Heart left ventricle (tissue), 13 donors: Measurements from ENCODE around the gene CEP164.

Experiments
- POLR2A ChIP-seq, 2 donors: fragments of 450-650 bp; IDR thresholded peaks; one replicate each; pipeline ENCODE4 v1.6.1; 2017; ENCODE audit warnings: antibody characterized with exemption in 2 of 2, mild to moderate bottlenecking in 2 of 2, moderate library complexity in 2 of 2
- TF ChIP-seq, protein P1 (sequence below), 12 donors: fragments of 200-600 bp; sonication (generic) in 4 of 12; IDR thresholded peaks; one replicate each; pipeline versions ENCODE4 v1.5.0 to v1.8.0; 2018 to 2022; ENCODE audit warnings: antibody characterized with exemption in 12 of 12, mild to moderate bottlenecking in 5 of 12
- donor health status: ischemic (EF 13 %, LVEDD 7.1; RV severe dilation, severe dysfunction).
- donor health status: DM: no; HTN: yes; CAD: no.
- donor health status: DM: no; HTN: no; CAD: no.
- donor health status: ischemic (EF 25% LVEDD 6.9; RV normal size, moderate dysfunction).
- donor health status: ischemic (EF 25% LVEDD 5.7; RV mildly dilated, moderate dysfunction).
- donor health status: ischemic (EF 35%, LVEDD 5.7; RV mildly dilated, moderate dysfunction).
- donor health status: nonischemic (EF 11% LVEDD 7.7; RV severe dilation, severe dysfunction).
- donor health status: DM: yes; HTN: yes; CAD: no.
- donor health status: PGD.
- donor health status: ischemic (EF 29% LVEDD 5.4; RV normal size, mild dysfunction).
- donor health status: nonischemic (EF 23%, LVEDD 6.1; RV moderate dilation, normal function).

DNA sequence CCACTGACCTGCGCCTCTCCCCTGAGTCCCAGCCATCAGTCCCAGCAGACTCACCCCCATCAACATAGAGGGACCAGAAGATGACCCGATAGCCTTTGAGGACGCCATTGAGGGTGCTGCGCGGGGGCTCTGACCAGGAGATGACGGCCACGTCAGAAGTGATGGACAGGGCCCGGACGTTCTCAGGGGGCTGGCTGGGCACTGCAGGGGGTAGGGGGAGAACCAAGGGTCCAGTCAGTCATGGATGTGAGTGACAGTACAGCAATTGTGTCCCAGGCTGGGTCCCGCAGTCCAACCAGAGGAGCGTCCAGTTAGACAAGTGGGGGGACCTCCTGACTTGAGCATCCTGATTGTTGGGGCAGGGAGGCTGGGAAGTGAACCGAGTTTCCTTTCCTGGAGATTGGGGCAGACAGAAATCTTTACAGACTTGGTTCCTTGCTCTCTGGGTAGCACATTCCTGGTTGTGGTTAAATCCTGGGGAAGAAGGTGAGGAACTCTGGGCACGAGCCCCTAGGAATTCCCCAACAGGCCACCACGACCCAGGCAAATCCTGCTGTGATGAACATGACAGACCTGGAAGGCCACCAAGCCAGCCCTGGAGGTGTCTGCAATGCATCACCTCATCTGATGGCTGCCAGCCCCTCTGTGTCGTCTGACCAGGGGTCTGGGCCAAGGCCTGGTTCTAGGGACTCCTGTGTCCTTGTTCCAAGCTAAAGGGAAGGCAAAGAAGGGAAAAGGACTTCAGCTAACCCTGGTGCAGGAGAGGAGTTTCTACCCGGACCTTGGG lies 133.9 kb downstream of the CEP164 start:
- TF ChIP-seq, protein P1, sequence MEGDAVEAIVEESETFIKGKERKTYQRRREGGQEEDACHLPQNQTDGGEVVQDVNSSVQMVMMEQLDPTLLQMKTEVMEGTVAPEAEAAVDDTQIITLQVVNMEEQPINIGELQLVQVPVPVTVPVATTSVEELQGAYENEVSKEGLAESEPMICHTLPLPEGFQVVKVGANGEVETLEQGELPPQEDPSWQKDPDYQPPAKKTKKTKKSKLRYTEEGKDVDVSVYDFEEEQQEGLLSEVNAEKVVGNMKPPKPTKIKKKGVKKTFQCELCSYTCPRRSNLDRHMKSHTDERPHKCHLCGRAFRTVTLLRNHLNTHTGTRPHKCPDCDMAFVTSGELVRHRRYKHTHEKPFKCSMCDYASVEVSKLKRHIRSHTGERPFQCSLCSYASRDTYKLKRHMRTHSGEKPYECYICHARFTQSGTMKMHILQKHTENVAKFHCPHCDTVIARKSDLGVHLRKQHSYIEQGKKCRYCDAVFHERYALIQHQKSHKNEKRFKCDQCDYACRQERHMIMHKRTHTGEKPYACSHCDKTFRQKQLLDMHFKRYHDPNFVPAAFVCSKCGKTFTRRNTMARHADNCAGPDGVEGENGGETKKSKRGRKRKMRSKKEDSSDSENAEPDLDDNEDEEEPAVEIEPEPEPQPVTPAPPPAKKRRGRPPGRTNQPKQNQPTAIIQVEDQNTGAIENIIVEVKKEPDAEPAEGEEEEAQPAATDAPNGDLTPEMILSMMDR (IDR thresholded peaks at IDR 0.05) = no peak
- TF ChIP-seq POLR2A (IDR thresholded peaks at IDR 0.05) = no peak
